Memory B cell (primary cell): ENCODE results near the gene ATXN1.
"Not testable (repeated sequence)": the region's sequence is repeated elsewhere in the genome, so short reads cannot be mapped to it uniquely, and the experiment has no call there.

Experiments
- ATAC-seq: fragments of 150-1000 bp; cut with Tn5 transposase; 2 replicates; pipeline ENCODE4 v1.10.0; 2021; ENCODE audit warnings: low read depth, mild to moderate bottlenecking, moderate library complexity
- DNase-seq, 2 donors: peaks; one replicate each; pipeline ENCODE4 v3.0.0; 2022; ENCODE audit warnings: low spot score in 2 of 2
- H3K27ac Mint-ChIP-seq: one replicate; pipeline ENCODE4 v1.8.0; 2022; ENCODE audit warnings: mild to moderate bottlenecking, moderate library complexity, mixed read lengths
- H3K27me3 Mint-ChIP-seq: one replicate; pipeline ENCODE4 v1.8.0; 2022; ENCODE audit warnings: mixed read lengths
- H3K36me3 Mint-ChIP-seq: one replicate; pipeline ENCODE4 v1.8.0; 2022; ENCODE audit warnings: mild to moderate bottlenecking, mixed read lengths
- H3K4me1 Mint-ChIP-seq: one replicate; pipeline ENCODE4 v1.8.0; 2022; ENCODE audit warnings: mixed read lengths
- H3K4me3 Mint-ChIP-seq: one replicate; pipeline ENCODE4 v1.8.0; 2022; ENCODE audit warnings: mild to moderate bottlenecking, moderate library complexity, mixed read lengths
- H3K9me3 Mint-ChIP-seq: one replicate; pipeline ENCODE4 v1.8.0; 2022; ENCODE audit warnings: mixed read lengths

The ATXN1 gene

GRCh38 chr6:16718356-16718755 is 42.9 kb downstream of the ATXN1 start:
- peaks cover 8% of the 10 kb centered on the region for H3K4me1 Mint-ChIP-seq
- no peaks in the 10 kb centered on the region for H3K9me3 Mint-ChIP-seq
- no peaks in the 10 kb centered on the region for H3K27me3 Mint-ChIP-seq
- no peak overlapping the region for H3K27ac Mint-ChIP-seq
- H3K4me3 Mint-ChIP-seq, result no peak overlapping the region
- ATAC-seq, result no peak
- peaks cover 4% of the 10 kb centered on the region for H3K36me3 Mint-ChIP-seq
- no peak for DNase-seq

- H3K9me3 Mint-ChIP-seq, result no peaks in the 10 kb centered on the region
- H3K27me3 Mint-ChIP-seq, result no peaks in the 10 kb centered on the region
- H3K4me1 Mint-ChIP-seq, result peaks cover 15% of the 10 kb centered on the region
- peaks cover 4% of the 10 kb centered on the region for H3K36me3 Mint-ChIP-seq
- ATAC-seq (no peak), DNase-seq (no peak)
- H3K4me3 Mint-ChIP-seq, result no peak overlapping the region
- H3K27ac Mint-ChIP-seq, result no peak overlapping the region
These were observed 43.9 kb downstream of the ATXN1 start for GRCh38 chr6:16717275-16717942.

GRCh38 chr6:16716321-16716858 is 44.9 kb downstream of the ATXN1 start:
- H3K27me3 Mint-ChIP-seq, result no peaks in the 10 kb centered on the region
- DNase-seq, result no peak
- H3K36me3 Mint-ChIP-seq, result peaks cover 4% of the 10 kb centered on the region
- H3K4me1 Mint-ChIP-seq, result peaks cover 23% of the 10 kb centered on the region
- no peak overlapping the region for H3K4me3 Mint-ChIP-seq
- no peaks in the 10 kb centered on the region for H3K9me3 Mint-ChIP-seq
- ATAC-seq, result no peak
- no peak overlapping the region for H3K27ac Mint-ChIP-seq

GRCh38 chr6:16713597-16713996 is 47.7 kb downstream of the ATXN1 start:
- peak overlapping the region; percentile 89 for H3K27ac Mint-ChIP-seq
- H3K36me3 Mint-ChIP-seq, result peaks cover 4% of the 10 kb centered on the region
- no peak for ATAC-seq
- no peaks in the 10 kb centered on the region for H3K9me3 Mint-ChIP-seq
- no peaks in the 10 kb centered on the region for H3K27me3 Mint-ChIP-seq
- peak overlapping the region; percentile 81 for H3K4me3 Mint-ChIP-seq
- peaks cover 20% of the 10 kb centered on the region for H3K4me1 Mint-ChIP-seq
- no peak for DNase-seq

GRCh38 chr6:16712931-16713484 is 48.3 kb downstream of the ATXN1 start:
- H3K4me1 Mint-ChIP-seq, result peaks cover 20% of the 10 kb centered on the region
- ATAC-seq (peak; percentile 59), DNase-seq (peak in 1 of 2 donors; percentile 16)
- peak overlapping the region; percentile 81 for H3K4me3 Mint-ChIP-seq
- H3K36me3 Mint-ChIP-seq, result peaks cover 4% of the 10 kb centered on the region
- H3K27me3 Mint-ChIP-seq, result no peaks in the 10 kb centered on the region
- peak overlapping the region; percentile 89 for H3K27ac Mint-ChIP-seq
- no peaks in the 10 kb centered on the region for H3K9me3 Mint-ChIP-seq

GRCh38 chr6:16712255-16712930 is 48.9 kb downstream of the ATXN1 start:
- Mint-ChIP-seq H3K9me3 (no peaks in the 10 kb centered on the region), H3K4me1 (peaks cover 22% of the 10 kb centered on the region), H3K27me3 (no peaks in the 10 kb centered on the region), H3K4me3 (peak overlapping the region; percentile 81), H3K36me3 (peaks cover 4% of the 10 kb centered on the region), H3K27ac (peak overlapping the region; percentile 89)
- ATAC-seq (peak; percentile 77), DNase-seq (peak in 1 of 2 donors; percentile 19)

- peaks cover under 1% of the 10 kb centered on the region for H3K36me3 Mint-ChIP-seq
- H3K27ac Mint-ChIP-seq, result peak overlapping the region; percentile 89
- H3K4me3 Mint-ChIP-seq, result peak overlapping the region; percentile 81
- DNase-seq (no peak), ATAC-seq (peak; percentile 44)
- H3K27me3 Mint-ChIP-seq, result no peaks in the 10 kb centered on the region
- H3K4me1 Mint-ChIP-seq, result peaks cover 27% of the 10 kb centered on the region
- no peaks in the 10 kb centered on the region for H3K9me3 Mint-ChIP-seq
These were observed 49.6 kb downstream of the ATXN1 start for GRCh38 chr6:16711546-16712254.

GRCh38 chr6:16706911-16707783 is 54.1 kb downstream of the ATXN1 start:
- Mint-ChIP-seq H3K27me3 (no peaks in the 10 kb centered on the region), H3K36me3 (no peaks in the 10 kb centered on the region), H3K9me3 (no peaks in the 10 kb centered on the region), H3K27ac (no peak overlapping the region), H3K4me3 (no peak overlapping the region), H3K4me1 (peaks cover 29% of the 10 kb centered on the region)
- no peak for DNase-seq
- ATAC-seq, result no peak

GRCh38 chr6:16706491-16706890 is 54.8 kb downstream of the ATXN1 start:
- H3K27me3 Mint-ChIP-seq, H3K27ac Mint-ChIP-seq, H3K4me3 Mint-ChIP-seq, DNase-seq, H3K36me3 Mint-ChIP-seq, ATAC-seq, H3K9me3 Mint-ChIP-seq: not testable (repeated sequence)
- H3K4me1 Mint-ChIP-seq, result peaks cover 26% of the 10 kb centered on the region

- no peak for DNase-seq
- Mint-ChIP-seq H3K9me3 (no peaks in the 10 kb centered on the region), H3K4me3 (no peak overlapping the region), H3K27me3 (no peaks in the 10 kb centered on the region), H3K27ac (no peak overlapping the region), H3K36me3 (no peaks in the 10 kb centered on the region), H3K4me1 (peaks cover 31% of the 10 kb centered on the region)
- ATAC-seq, result no peak
These were observed 55.2 kb downstream of the ATXN1 start for GRCh38 chr6:16706029-16706428.

GRCh38 chr6:16705081-16705993 is 55.9 kb downstream of the ATXN1 start:
- DNase-seq, result no peak
- no peak for ATAC-seq
- Mint-ChIP-seq H3K36me3 (no peaks in the 10 kb centered on the region), H3K4me1 (peaks cover 37% of the 10 kb centered on the region), H3K9me3 (no peaks in the 10 kb centered on the region), H3K4me3 (no peak overlapping the region), H3K27ac (no peak overlapping the region), H3K27me3 (no peaks in the 10 kb centered on the region)

- DNase-seq, result no peak
- H3K36me3 Mint-ChIP-seq, result no peaks in the 10 kb centered on the region
- no peak overlapping the region for H3K27ac Mint-ChIP-seq
- H3K27me3 Mint-ChIP-seq, result no peaks in the 10 kb centered on the region
- ATAC-seq, result no peak
- H3K4me3 Mint-ChIP-seq, result no peak overlapping the region
- H3K4me1 Mint-ChIP-seq, result peaks cover 42% of the 10 kb centered on the region
- no peaks in the 10 kb centered on the region for H3K9me3 Mint-ChIP-seq
These were observed 56.7 kb downstream of the ATXN1 start for GRCh38 chr6:16704401-16705045.
